ENCODE measurements around the gene PIGQ. TPM values are rescaled to one million over a fixed set of nuclear protein-coding genes. Genes with fewer than 3 reads are reported as not detected.

The PIGQ gene
- total and polyA plus RNA-seq, 2 of the 8 experiments (the other 6 are each of a cell fraction or from before 2014, with no cell fraction given): 36.0 to 49.2 TPM

GRCh38 chr16:590815-591200 is 21.0 kb downstream of the PIGQ start:
- H3K27ac ChIP-seq (ENCODE audit: low read depth, low read length): no peak overlapping the region
- H3K9ac ChIP-seq (replicated peaks in 1 of 4; ENCODE audit: extremely low read depth in 1 of 4, low read depth in 3 of 4, low read length in 3 of 4): no peak overlapping the region
- H4K5ac ChIP-seq (ENCODE audit: insufficient read length, low read depth, low read length): no peak overlapping the region
- POLR2A ChIA-PET (ENCODE audit: partially characterized antibody): interaction anchor here (0.7 to 1.3 kb wide), 6 partner anchors 9 to 1872 kb away, joined by 3 to 5 read pairs (median 4); partner anchors contain the start of genes METTL26 and WFIKKN1
- H3K56ac ChIP-seq (replicated peaks; ENCODE audit: insufficient read length, low read depth, low read length): no peak overlapping the region
- H4K91ac ChIP-seq (replicated peaks; ENCODE audit: insufficient read length, low read length): no peak overlapping the region
- peak; percentile 35 for TF ChIP-seq SAP30 (IDR thresholded peaks at IDR 0.05; ENCODE audit: insufficient read depth, insufficient replicate concordance, low read length)
- no peak for TF ChIP-seq GTF2F1 (IDR thresholded peaks at IDR 0.05; ENCODE audit: borderline replicate concordance, low read depth, low read length)
- TF ChIP-seq TBP (IDR thresholded peaks at IDR 0.05; ENCODE audit: low read depth, low read length): no peak
- no peaks in the 10 kb centered on the region for H3K9me3 ChIP-seq (ENCODE audit: insufficient read depth in 2 of 2, low read depth in 1 of 2, low read length in 1 of 2)
- H3K18ac ChIP-seq (ENCODE audit: extremely low read depth, low read length): no peak overlapping the region
- H2BK120ac ChIP-seq (replicated peaks; ENCODE audit: low read depth, low read length): no peak overlapping the region
- no peak overlapping the region for H3K14ac ChIP-seq (ENCODE audit: insufficient read length)
- H3K79me1 ChIP-seq (ENCODE audit: low read depth, low read length): peaks cover 8% of the 10 kb centered on the region; the same call in 1 of the 2 replicates
- H3K4ac ChIP-seq (replicated peaks; ENCODE audit: insufficient read length, low read depth, low read length): no peak overlapping the region
- FAIRE-seq (no peak), DNase-seq (ENCODE audit: low read depth in 1 of 2, low spot score in 2 of 2) (no peak)
- H3K27me3 ChIP-seq (replicated peaks in 1 of 4; ENCODE audit: control insufficient read depth in 3 of 4, extremely low read depth in 1 of 4, insufficient read depth in 3 of 4, low read length in 3 of 4): peaks cover 0 to 38% (median 27%) of the 10 kb centered on the region in 4 experiments; a peak in 5 of 7 replicates
- H3K4me3 ChIP-seq (ENCODE audit: extremely low read depth in 1 of 4, insufficient read depth in 2 of 4, low read depth in 3 of 4, low read length in 4 of 4): peak overlapping the region; percentile 74 to 81 (median 78)
- no peak overlapping the region for H3K23ac ChIP-seq (ENCODE audit: insufficient read length)
- H2BK5ac ChIP-seq (ENCODE audit: low read depth, low read length): no peak overlapping the region
- 82% methylated on average over 10 of the region's 10 CpGs; no CpG with 5 or more reads in 1 of the 2 experiments for WGBS, 2 experiments (ENCODE audit: extremely low coverage in 1 of 2, insufficient coverage in 1 of 2, insufficient read length in 1 of 2, insufficient replicate concordance in 2 of 2, low coverage in 1 of 2, low lambda C conversion rate in 2 of 2, missing lambda C conversion rate in 1 of 2)
- H2BK20ac ChIP-seq (ENCODE audit: low read length): no peak overlapping the region
- peaks cover 0 to 14% (median 7%) of the 10 kb centered on the region in 4 experiments; a peak in 4 of 7 replicates for H3K4me1 ChIP-seq (replicated peaks in 1 of 4; ENCODE audit: control insufficient read depth in 3 of 4, insufficient read depth in 4 of 4, low read length in 3 of 4)
- peaks cover 20 to 45% of the 10 kb centered on the region in 2 experiments for H4K20me1 ChIP-seq (replicated peaks in 1 of 2; ENCODE audit: control insufficient read depth in 1 of 2, insufficient read depth in 2 of 2, low read length in 2 of 2)
- peaks cover 0 to 20% of the 10 kb centered on the region in 2 experiments; a peak in 2 of 4 replicates for H3K79me2 ChIP-seq (ENCODE audit: control insufficient read depth in 1 of 2, insufficient read depth in 2 of 2, low read length in 2 of 2)
- H2BK15ac ChIP-seq (ENCODE audit: low read length): no peak overlapping the region
- peak overlapping the region; percentile 81 to 96 for H3K4me2 ChIP-seq (ENCODE audit: insufficient read depth in 1 of 2, low read depth in 2 of 2, low read length in 2 of 2)
- peaks cover 9% of the 10 kb centered on the region for H3K23me2 ChIP-seq (ENCODE audit: low read depth, low read length)
- H2AFZ ChIP-seq (ENCODE audit: low read length): no peak overlapping the region
- H3K36me3 ChIP-seq (ENCODE audit: control insufficient read depth in 2 of 4, insufficient read depth in 4 of 4, low read length in 3 of 4): no peaks in the 10 kb centered on the region
- H4K8ac ChIP-seq (ENCODE audit: extremely low read depth, insufficient read depth, low read length): no peak overlapping the region
- no peak overlapping the region; the same call in 1 of the 2 replicates for H2BK12ac ChIP-seq (ENCODE audit: low read depth, low read length)
- CTCF ChIA-PET (ENCODE audit: partially characterized antibody): interaction anchor here (0.8 to 1.9 kb wide), 4 partner anchors 13 to 28 kb away, joined by 3 to 6 read pairs (median 4); no protein-coding TSS in a partner anchor
- no peak overlapping the region for H2AK5ac ChIP-seq (ENCODE audit: low read depth, low read length)

Measured in H1 (cell line).